ENCODE measurements around the gene ERVK3-1.

Gene ERVK3-1

GRCh38 chr19:58357481-58358145, 52.4 kb downstream of the ERVK3-1 start:
- DNase-seq (ENCODE audit: low read depth in 2 of 2, low spot score in 1 of 2) = no peak

DNA sequence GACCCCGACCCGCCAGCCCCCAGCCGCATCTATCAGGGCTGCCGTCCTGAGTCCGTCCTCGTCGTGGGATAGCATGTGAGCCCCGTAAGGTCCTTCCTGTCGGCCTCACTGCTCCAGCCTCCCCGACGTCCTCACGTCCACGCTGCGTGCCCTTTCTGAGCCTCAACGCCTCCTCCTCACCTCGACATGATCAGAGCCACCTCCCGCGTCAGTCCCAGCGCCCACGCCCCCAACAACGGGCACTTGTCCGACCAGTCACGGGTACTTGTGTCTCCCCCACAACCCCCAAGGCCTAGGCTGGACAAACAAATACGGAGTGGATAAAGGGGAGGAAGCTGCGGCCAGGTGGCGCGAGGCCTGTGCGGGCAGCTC, 56.7 kb downstream of the ERVK3-1 start:
- DNase-seq (ENCODE audit: low read depth in 2 of 2, low spot score in 1 of 2) = peak in 1 of 2 donors; percentile 29

DNA sequence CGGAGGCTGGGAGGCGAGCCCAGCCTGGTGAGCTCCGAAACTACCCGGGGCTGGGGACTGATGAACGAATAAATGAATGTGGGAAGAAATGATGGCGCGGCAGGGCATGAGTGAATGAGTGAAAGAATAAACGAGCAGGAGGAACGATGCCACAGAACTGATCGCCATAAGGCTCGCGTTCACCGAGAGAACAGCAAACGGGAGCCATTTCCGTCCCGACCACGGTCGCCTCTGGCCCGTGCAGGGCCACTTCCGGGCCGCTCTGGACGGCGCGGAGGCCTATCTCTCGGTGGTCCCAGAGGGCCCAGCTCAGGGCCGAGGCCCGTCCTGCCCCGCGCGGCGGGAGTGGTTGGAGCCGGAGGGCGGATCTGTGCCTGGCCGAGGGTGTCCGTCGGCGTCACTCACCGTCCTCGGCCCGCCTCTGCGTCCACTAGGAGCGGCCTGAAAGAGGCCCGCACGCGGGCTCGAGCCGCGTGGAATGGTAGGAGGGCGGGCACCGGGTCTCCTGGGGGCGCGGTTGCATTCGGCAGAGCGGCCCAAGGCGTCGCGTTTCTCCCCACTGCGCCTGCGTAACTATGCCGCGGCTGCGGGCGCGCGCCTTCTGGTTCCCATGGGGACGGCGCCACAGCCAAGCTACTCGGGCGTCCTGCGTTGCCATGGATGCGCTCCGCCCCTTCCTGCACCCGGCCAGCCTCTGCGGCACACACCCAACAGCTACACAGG, 57.3 kb downstream of the ERVK3-1 start, which contains the start of gene ZNF497:
Gene ZNF497, minus strand, starts transcription at position 480 of the 723 bp plus-strand sequence. CDS start 5,116 bp downstream, outside the sequence.
- peak; percentile 87 to 94 for DNase-seq (ENCODE audit: low read depth in 2 of 2, low spot score in 1 of 2)

DNA sequence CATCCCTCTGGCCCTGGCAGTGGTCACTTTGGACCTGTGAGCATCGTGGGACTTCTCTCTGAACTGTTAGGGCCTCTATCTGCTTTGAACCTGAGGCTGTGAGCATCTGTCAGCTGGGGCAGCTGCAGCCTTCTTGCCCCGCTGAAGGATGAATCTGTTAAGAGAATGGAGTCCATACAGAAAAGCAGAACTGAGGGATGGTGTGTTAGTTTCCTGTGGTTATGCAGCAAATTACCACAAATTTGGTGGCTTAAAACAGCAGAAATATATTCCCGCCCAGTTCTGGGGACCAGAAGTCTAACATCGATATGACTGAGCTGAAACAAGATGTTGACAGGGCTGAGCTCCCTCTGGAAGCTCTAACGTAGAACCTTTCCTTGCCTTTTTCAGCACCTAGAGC, 59.0 kb downstream of the ERVK3-1 start:
- DNase-seq (ENCODE audit: low read depth in 2 of 2, low spot score in 1 of 2) = no peak
